Epithelial cell of esophagus (primary cell): ENCODE measurements around the gene OR1E2.
"Not testable (repeated sequence)": the region's sequence is repeated elsewhere in the genome, so short reads cannot be mapped to it uniquely, and the experiment has no call there.

Experiments used
- DNase-seq: peaks from one replicate; pipeline ENCODE4 v3.0.0; 2010; ENCODE audit warnings: low read depth
- H3K4me3 ChIP-seq: 2 replicates; pipeline ENCODE4 v1.5.1; 2011; ENCODE audit warnings: mild to moderate bottlenecking, low read length, control low read depth
- CTCF ChIP-seq: IDR thresholded peaks from 2 replicates; pipeline ENCODE4 v1.5.1; 2011; ENCODE audit warnings: low read depth, mild to moderate bottlenecking, low read length, control low read depth, inconsistent platforms; ENCODE audit not compliant: insufficient read depth; ENCODE audit errors: missing control alignments

OR1E2 gene

DNA sequence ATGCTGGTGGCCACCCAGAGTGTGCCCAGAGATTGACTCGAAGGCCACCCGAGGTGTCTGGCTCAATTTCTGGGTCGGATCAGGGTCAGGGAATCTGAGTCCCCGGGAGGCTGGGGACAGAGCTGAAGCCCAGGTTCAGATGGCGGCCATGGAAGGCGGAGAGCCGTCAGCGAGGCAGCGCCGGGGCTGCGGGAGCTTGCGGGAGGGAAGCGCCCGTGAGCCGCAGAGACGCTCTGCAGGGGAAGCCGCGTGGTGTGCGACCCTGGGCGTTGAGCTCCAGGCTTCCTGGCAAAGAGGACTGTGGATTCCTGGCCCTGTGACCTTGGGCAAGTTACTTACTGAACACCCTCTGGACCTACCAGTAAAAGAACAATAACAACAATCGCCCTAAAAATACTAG lies 38.5 kb upstream of the OR1E2 start:
- no peak for TF ChIP-seq CTCF
- no peak for DNase-seq
- H3K4me3 ChIP-seq: no peak overlapping the region

DNA sequence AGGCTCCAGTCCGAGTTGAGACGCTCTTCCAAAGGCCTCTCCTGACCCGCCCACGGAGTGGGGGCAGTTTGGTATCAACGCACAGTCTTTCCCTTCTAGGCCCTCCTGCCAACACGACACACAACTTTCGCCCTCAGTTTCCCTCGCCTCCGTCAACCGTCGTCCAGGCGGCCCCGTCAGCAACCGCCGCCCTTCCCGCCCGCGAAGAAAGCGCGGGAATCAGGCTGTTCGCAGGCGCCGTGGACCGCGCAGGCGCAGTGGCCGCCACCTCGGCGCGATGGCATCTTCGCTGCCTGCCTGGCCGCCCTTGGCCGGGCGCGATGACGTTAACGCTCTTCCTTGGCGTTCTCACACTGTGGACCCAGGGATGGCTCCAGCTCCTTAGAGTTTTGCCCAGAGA lies 38.0 kb upstream of the OR1E2 start, which contains the start of gene SPATA22:
Gene SPATA22, minus strand, starts transcription at position 221 of the 400 bp plus-strand sequence. CDS start 2,494 bp downstream, outside the sequence.
- TF ChIP-seq CTCF: no peak
- no peak within 1 kb of the TSS for H3K4me3 ChIP-seq

DNA sequence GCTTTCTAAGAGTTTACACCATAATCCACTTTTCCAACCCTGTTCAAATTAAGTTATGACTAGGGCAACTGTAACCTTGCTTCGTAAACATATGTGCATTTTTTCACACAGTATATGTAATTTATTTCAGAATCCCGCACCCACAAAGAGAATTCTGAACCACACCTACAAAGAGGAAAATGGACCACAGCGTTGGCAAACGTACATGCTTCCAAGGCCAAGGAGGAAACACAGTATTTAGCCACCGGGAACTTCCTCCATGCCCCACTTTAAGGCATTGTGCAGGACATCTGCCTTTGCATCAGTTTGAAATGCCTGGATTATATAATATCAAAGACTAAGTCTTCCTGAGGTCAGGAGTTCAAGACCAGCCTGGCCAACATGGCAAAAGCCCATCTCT lies 35.9 kb upstream of the OR1E2 start:
- no peak for DNase-seq
- no peak overlapping the region for H3K4me3 ChIP-seq
- TF ChIP-seq CTCF: no peak

More for the DNA sequence above, 38.0 kb upstream of the OR1E2 start, which contains the start of gene SPATA22:
- no peak for DNase-seq

- DNase-seq: not testable (repeated sequence)
These were observed 32.7 kb upstream of the OR1E2 start for GRCh38 chr17:3466355-3466754.

GRCh38 chr17:3448059-3448665 lies 14.5 kb upstream of the OR1E2 start:
- H3K4me3 ChIP-seq: no peak overlapping the region
- TF ChIP-seq CTCF: no peak
- DNase-seq: no peak

More at GRCh38 chr17:3466355-3466754, 32.7 kb upstream of the OR1E2 start:
- H3K4me3 ChIP-seq: not testable (repeated sequence)

DNA sequence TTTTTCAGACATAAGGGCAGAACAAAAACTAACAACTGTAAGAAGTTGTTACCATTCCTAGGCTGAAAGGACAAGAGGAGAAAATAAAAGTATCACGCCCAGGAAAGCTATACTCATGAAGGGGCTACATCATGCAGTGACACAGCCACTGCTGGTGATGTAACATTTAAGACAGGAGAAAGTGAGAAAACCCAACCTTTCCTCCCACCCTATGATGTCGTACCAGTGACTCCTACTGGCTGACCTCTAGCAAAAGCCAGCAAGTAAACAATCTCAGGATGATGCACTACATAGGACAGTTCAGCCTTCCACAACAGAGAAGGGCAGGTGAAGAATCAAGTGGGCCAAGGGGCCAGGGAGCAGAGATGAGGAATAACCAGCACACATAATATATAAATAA lies 14.0 kb upstream of the OR1E2 start:
- H3K4me3 ChIP-seq: no peak overlapping the region
- peak; percentile 10 for TF ChIP-seq CTCF
- peak; percentile 41 for DNase-seq

- H3K4me3 ChIP-seq: no peak overlapping the region
- DNase-seq: no peak
- no peak for TF ChIP-seq CTCF
These were observed 6.8 kb upstream of the OR1E2 start for GRCh38 chr17:3440451-3440850.

- DNase-seq: no peak
- TF ChIP-seq CTCF: no peak
- H3K4me3 ChIP-seq: no peak overlapping the region
These were observed 4.7 kb upstream of the OR1E2 start for GRCh38 chr17:3438368-3438767.

DNA sequence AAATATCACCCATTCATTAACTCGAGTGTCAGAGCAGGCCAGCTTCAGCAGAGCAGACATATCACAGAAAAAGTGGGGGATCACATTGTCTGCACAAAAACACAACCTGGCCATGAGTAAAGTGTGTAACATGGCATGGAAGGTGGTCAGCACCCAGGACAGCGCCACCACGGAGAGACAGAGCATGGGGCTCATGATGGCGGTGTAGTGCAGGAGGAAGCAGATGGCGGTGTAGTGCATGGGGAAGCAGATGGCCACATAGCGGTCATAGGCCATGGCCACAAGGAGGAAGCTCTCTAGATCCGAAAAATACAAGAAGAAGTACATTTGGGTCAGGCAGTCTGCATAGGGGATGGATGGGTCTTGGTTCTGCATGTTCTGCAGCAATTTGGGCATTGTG lies 426 bp downstream of the OR1E2 start:
- H3K4me3 ChIP-seq: not testable (repeated sequence)
- peak; percentile 11 for DNase-seq
